ENCODE data around the gene MAP3K1.

Gene MAP3K1

GRCh38 chr5:56934325-56934724, 119.0 kb downstream of the MAP3K1 start:
- no peak for TF ChIP-seq Cebpa-rat (IDR thresholded peaks at IDR 0.05)
- no peaks in the 10 kb centered on the region for H3K9me3 ChIP-seq (replicated peaks in 1 of 11)
- H3K36me3 ChIP-seq = peaks cover 90 to 100% (median 95%) of the 10 kb centered on the region in 11 experiments
- H3K27me3 ChIP-seq = no peaks in the 10 kb centered on the region
- H4K20me1 ChIP-seq = peaks cover 0 to 29% (median 4%) of the 10 kb centered on the region in 11 experiments; a peak in 5 of 22 replicates
- H3K27ac ChIP-seq = no peak overlapping the region
- H3K4me3 ChIP-seq = no peak overlapping the region
- H3K9ac ChIP-seq = no peak overlapping the region
- H3K4me1 ChIP-seq = no peaks in the 10 kb centered on the region
- H3K4me2 ChIP-seq = no peak overlapping the region

GRCh38 chr5:56938858-56939257, 123.5 kb downstream of the MAP3K1 start:
- Histone ChIP-seq H3K4me2 (no peak overlapping the region), H3K27me3 (no peaks in the 10 kb centered on the region), H3K9me3 (replicated peaks in 1 of 11) (no peaks in the 10 kb centered on the region), H3K36me3 (peaks cover 93 to 100% (median 99%) of the 10 kb centered on the region in 11 experiments), H3K27ac (no peak overlapping the region), H3K4me3 (no peak overlapping the region), H3K9ac (no peak overlapping the region), H3K4me1 (peaks cover 0 to 15% (median 0%) of the 10 kb centered on the region in 10 experiments; a peak in 5 of 20 replicates), H4K20me1 (peaks cover 0 to 57% (median 13%) of the 10 kb centered on the region in 11 experiments; a peak in 10 of 22 replicates)
- TF ChIP-seq Cebpa-rat (IDR thresholded peaks at IDR 0.05) = no peak

- Histone ChIP-seq H3K4me3 (no peak overlapping the region), H3K27ac (no peak overlapping the region), H3K9ac (no peak overlapping the region), H3K4me1 (peaks cover 0 to 15% (median 0%) of the 10 kb centered on the region in 10 experiments; a peak in 5 of 20 replicates), H3K4me2 (0 out of 22 replicates have a peak overlapping the region, but pooled peaks of 1 of the 11 experiments have one; percentile 0), H3K9me3 (replicated peaks in 1 of 11) (no peaks in the 10 kb centered on the region), H4K20me1 (peaks cover 0 to 53% (median 13%) of the 10 kb centered on the region in 11 experiments; a peak in 9 of 22 replicates), H3K36me3 (peaks cover 88 to 100% (median 99%) of the 10 kb centered on the region in 11 experiments), H3K27me3 (no peaks in the 10 kb centered on the region)
- TF ChIP-seq Cebpa-rat (IDR thresholded peaks at IDR 0.05) = no peak
These were observed 126.6 kb downstream of the MAP3K1 start for GRCh38 chr5:56941981-56942380.

Measured in BLaER1 treated with 17β-estradiol and CSF1 and Interleukin-3, amounts not matched to agents 10 nM and 100 nM (cell line).